Stimulated activated naive B cell treated with anti-CD40 and anti-IgM and Interleukin-4, amounts not matched to agents 10 μg/mL and 1 μg/mL and 100 μg/mL, for 72 hours (primary cell): Measurements from ENCODE around the gene ZNF804B.

Source experiments
- ATAC-seq, 2 donors: fragments of 150-1000 bp; cut with Tn5 transposase; replicated peaks; 2 replicates each; pipeline ENCODE4 v1.10.0; 2021; ENCODE audit warnings: moderate library complexity in 1 of 2
- DNase-seq: peaks from one replicate; pipeline ENCODE4 v3.0.0; 2021
- H3K27ac Mint-ChIP-seq: one replicate; pipeline ENCODE4 v1.8.0; 2022; ENCODE audit warnings: mild to moderate bottlenecking, mixed read lengths
- H3K27me3 Mint-ChIP-seq, 2 donors: one replicate each; pipeline ENCODE4 v1.8.0; 2022; ENCODE audit warnings: mixed read lengths in 2 of 2
- H3K36me3 Mint-ChIP-seq, 2 donors: one replicate each; pipeline ENCODE4 v1.8.0; 2022; ENCODE audit warnings: mixed read lengths in 2 of 2, mild to moderate bottlenecking in 1 of 2
- H3K4me1 Mint-ChIP-seq, 2 donors: one replicate each; pipeline ENCODE4 v1.8.0; 2022; ENCODE audit warnings: mixed read lengths in 2 of 2, mild to moderate bottlenecking in 1 of 2
- H3K4me3 Mint-ChIP-seq, 2 donors: one replicate each; pipeline ENCODE4 v1.8.0; 2022; ENCODE audit warnings: mild to moderate bottlenecking in 2 of 2, mixed read lengths in 2 of 2, moderate library complexity in 1 of 2
- H3K9me3 Mint-ChIP-seq, 2 donors: one replicate each; pipeline ENCODE4 v1.8.0; 2022; ENCODE audit warnings: mixed read lengths in 2 of 2, mild to moderate bottlenecking in 1 of 2

The ZNF804B gene

DNA sequence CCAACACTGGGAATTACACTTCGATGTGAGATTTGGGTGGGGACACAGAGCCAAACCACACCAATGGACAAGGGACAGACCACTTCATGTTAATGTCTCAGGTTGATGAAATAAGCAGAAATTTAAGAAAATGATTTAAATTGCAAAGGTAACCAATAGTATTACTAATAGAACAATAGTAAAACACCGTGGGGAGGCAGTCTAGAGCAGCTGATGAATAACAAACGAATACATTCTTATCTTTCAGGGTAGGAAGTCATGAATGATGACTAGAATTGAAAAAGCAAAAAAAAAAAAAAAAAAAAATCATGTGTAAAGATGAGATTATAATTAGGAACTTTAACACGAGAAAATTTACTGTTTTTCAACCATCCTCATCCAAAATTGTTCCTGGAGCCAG is 207.9 kb downstream of the ZNF804B start:
- ATAC-seq: no peak
- no peaks in the 10 kb centered on the region for H3K4me1 Mint-ChIP-seq
- no peak overlapping the region for H3K27ac Mint-ChIP-seq
- H3K9me3 Mint-ChIP-seq: peaks cover 0 to 6% of the 10 kb centered on the region in 2 donors
- no peaks in the 10 kb centered on the region for H3K27me3 Mint-ChIP-seq
- H3K36me3 Mint-ChIP-seq: no peaks in the 10 kb centered on the region
- H3K4me3 Mint-ChIP-seq: no peak overlapping the region
- no peak for DNase-seq

- Mint-ChIP-seq H3K4me1 (no peaks in the 10 kb centered on the region), H3K27me3 (no peaks in the 10 kb centered on the region), H3K27ac (no peak overlapping the region), H3K36me3 (no peaks in the 10 kb centered on the region), H3K4me3 (no peak overlapping the region), H3K9me3 (peaks cover 0 to 6% of the 10 kb centered on the region in 2 donors)
- DNase-seq (no peak), ATAC-seq (no peak)
These were observed 209.7 kb downstream of the ZNF804B start for GRCh38 chr7:88969167-88969566.

- Mint-ChIP-seq H3K27ac (no peak overlapping the region), H3K36me3 (no peaks in the 10 kb centered on the region), H3K27me3 (no peaks in the 10 kb centered on the region), H3K4me3 (no peak overlapping the region), H3K9me3 (no peaks in the 10 kb centered on the region), H3K4me1 (no peaks in the 10 kb centered on the region)
- ATAC-seq: no peak
- DNase-seq: no peak
These were observed 225.8 kb downstream of the ZNF804B start for GRCh38 chr7:88985295-88985694.

DNA sequence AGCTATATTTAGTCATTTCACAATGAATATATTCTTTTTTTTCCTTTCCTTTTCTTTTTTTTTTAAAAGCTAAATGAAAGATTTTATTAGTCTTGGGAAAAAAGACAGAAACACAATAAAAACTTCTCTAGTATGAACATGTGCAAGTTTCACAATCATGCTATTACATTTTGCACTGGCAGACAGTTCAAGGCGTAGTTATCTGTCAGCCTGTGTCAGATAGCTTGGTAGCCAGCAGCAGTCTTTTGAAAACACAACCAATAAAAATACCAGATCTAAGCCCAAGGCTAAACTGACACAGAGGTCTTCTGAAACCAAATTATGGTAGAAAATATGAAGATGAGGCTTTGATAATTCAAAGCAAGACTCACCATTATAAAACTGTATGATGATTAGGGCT is 241.8 kb downstream of the ZNF804B start:
- no peak for ATAC-seq
- Mint-ChIP-seq H3K27ac (no peak overlapping the region), H3K4me1 (peaks cover 7 to 15% of the 10 kb centered on the region in 2 donors), H3K27me3 (no peaks in the 10 kb centered on the region), H3K36me3 (no peaks in the 10 kb centered on the region), H3K9me3 (no peaks in the 10 kb centered on the region), H3K4me3 (no peak overlapping the region)
- DNase-seq: no peak

GRCh38 chr7:89002981-89003956 is 243.8 kb downstream of the ZNF804B start:
- Mint-ChIP-seq H3K27me3 (no peaks in the 10 kb centered on the region), H3K9me3 (no peaks in the 10 kb centered on the region), H3K36me3 (no peaks in the 10 kb centered on the region), H3K27ac (no peak overlapping the region), H3K4me3 (peak overlapping the region; percentile 41 to 56), H3K4me1 (peaks cover 7 to 15% of the 10 kb centered on the region in 2 donors)
- DNase-seq (no peak), ATAC-seq (peak; percentile 68 to 74)

- ATAC-seq (no peak), DNase-seq (no peak)
- Mint-ChIP-seq H3K27me3 (no peaks in the 10 kb centered on the region), H3K36me3 (no peaks in the 10 kb centered on the region), H3K9me3 (peaks cover 7 to 15% of the 10 kb centered on the region in 2 donors), H3K27ac (no peak overlapping the region), H3K4me1 (no peaks in the 10 kb centered on the region), H3K4me3 (no peak overlapping the region)
These were observed 252.5 kb downstream of the ZNF804B start for GRCh38 chr7:89012016-89012415.

- H3K4me3 Mint-ChIP-seq: no peak overlapping the region
These were observed 258.2 kb downstream of the ZNF804B start for GRCh38 chr7:89017695-89018094.

GRCh38 chr7:89021741-89022140 is 262.2 kb downstream of the ZNF804B start:
- H3K9me3 Mint-ChIP-seq: peaks cover 6 to 19% of the 10 kb centered on the region in 2 donors
- H3K4me3 Mint-ChIP-seq: no peak overlapping the region
- H3K27ac Mint-ChIP-seq: no peak overlapping the region
- DNase-seq (no peak), ATAC-seq (no peak)
- no peaks in the 10 kb centered on the region for H3K36me3 Mint-ChIP-seq
- H3K27me3 Mint-ChIP-seq: no peaks in the 10 kb centered on the region
- H3K4me1 Mint-ChIP-seq: no peaks in the 10 kb centered on the region

More at GRCh38 chr7:89017695-89018094, 258.2 kb downstream of the ZNF804B start:
- peaks cover 9 to 22% of the 10 kb centered on the region in 2 donors for H3K9me3 Mint-ChIP-seq
- no peaks in the 10 kb centered on the region for H3K4me1 Mint-ChIP-seq
- ATAC-seq (no peak), DNase-seq (no peak)
- no peaks in the 10 kb centered on the region for H3K27me3 Mint-ChIP-seq
- H3K27ac Mint-ChIP-seq: no peak overlapping the region
- no peaks in the 10 kb centered on the region for H3K36me3 Mint-ChIP-seq

DNA sequence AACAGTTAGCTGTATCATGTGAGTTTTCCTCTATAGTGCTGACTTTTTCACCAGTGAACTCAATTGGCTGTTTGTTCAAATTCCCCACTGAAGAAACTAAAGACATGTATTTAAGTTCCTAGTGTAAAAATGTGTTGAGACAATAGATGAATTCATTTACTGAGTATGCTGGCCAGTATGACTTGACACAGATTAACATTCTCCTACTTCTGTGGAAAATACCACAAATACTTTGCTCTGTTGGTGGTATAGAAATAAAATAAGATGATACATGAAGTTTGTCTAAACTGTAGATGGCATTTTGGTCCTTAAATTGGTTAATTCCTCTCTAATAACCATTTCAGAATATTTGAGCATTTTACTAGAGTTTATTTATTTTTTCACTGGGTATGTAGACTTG is 263.7 kb downstream of the ZNF804B start:
- ATAC-seq (no peak), DNase-seq (no peak)
- H3K27me3 Mint-ChIP-seq: no peaks in the 10 kb centered on the region
- H3K9me3 Mint-ChIP-seq: peaks cover 4 to 13% of the 10 kb centered on the region in 2 donors
- no peaks in the 10 kb centered on the region for H3K36me3 Mint-ChIP-seq
- H3K27ac Mint-ChIP-seq: no peak overlapping the region
- H3K4me3 Mint-ChIP-seq: no peak overlapping the region
- no peaks in the 10 kb centered on the region for H3K4me1 Mint-ChIP-seq

DNA sequence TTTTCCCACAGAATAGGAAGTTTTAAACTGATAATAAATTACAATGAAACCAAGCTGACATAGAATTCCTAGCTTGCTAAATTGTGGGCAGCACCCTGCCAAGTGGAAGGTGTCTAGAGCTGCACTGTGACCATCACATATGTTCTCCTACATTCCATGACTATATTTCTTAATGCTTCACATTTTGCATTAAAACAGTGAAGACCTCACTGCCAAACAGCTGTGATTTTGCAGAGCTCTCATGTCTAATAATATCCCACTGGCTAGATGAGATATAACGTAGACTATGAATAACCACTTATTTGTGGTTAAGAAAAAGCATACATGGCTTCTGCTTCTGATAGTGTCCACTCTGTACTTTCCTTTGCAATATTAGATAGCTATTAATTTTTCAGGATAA is 264.4 kb downstream of the ZNF804B start:
- ATAC-seq: no peak
- H3K36me3 Mint-ChIP-seq: no peaks in the 10 kb centered on the region
- DNase-seq: no peak
- H3K27ac Mint-ChIP-seq: no peak overlapping the region
- no peaks in the 10 kb centered on the region for H3K4me1 Mint-ChIP-seq
- no peak overlapping the region for H3K4me3 Mint-ChIP-seq
- H3K9me3 Mint-ChIP-seq: peaks cover 2 to 9% of the 10 kb centered on the region in 2 donors
- no peaks in the 10 kb centered on the region for H3K27me3 Mint-ChIP-seq

DNA sequence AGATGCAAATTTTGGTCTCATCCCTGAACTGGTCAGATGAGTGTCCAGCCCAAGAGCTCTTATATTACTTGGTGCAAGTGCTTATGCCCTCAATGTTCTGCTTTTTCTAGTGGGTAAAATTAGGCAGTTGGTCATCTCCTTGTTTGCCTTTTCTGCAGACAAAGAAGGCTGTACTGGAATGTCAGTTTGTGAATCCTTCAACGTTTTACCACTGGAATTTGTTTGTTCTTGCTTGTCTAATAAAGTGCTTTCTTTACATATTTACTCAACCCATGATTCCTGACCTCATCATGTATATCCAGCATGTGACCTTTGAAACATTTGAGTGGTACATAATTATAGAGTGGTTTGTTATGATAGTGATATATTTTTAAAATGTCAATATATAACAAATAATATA is 268.3 kb downstream of the ZNF804B start:
- Mint-ChIP-seq H3K27me3 (no peaks in the 10 kb centered on the region), H3K27ac (no peak overlapping the region), H3K4me3 (no peak overlapping the region), H3K9me3 (no peaks in the 10 kb centered on the region), H3K4me1 (no peaks in the 10 kb centered on the region), H3K36me3 (no peaks in the 10 kb centered on the region)
- no peak for ATAC-seq
- no peak for DNase-seq

GRCh38 chr7:89028319-89028718 is 268.8 kb downstream of the ZNF804B start:
- no peak overlapping the region for H3K4me3 Mint-ChIP-seq
- ATAC-seq (no peak), DNase-seq (no peak)
- H3K27me3 Mint-ChIP-seq: no peaks in the 10 kb centered on the region
- no peak overlapping the region for H3K27ac Mint-ChIP-seq
- H3K4me1 Mint-ChIP-seq: no peaks in the 10 kb centered on the region
- no peaks in the 10 kb centered on the region for H3K36me3 Mint-ChIP-seq
- no peaks in the 10 kb centered on the region for H3K9me3 Mint-ChIP-seq

GRCh38 chr7:89029864-89030263 is 270.4 kb downstream of the ZNF804B start:
- H3K4me1 Mint-ChIP-seq: no peaks in the 10 kb centered on the region
- H3K27me3 Mint-ChIP-seq: no peaks in the 10 kb centered on the region
- ATAC-seq: no peak
- no peak for DNase-seq
- no peaks in the 10 kb centered on the region for H3K36me3 Mint-ChIP-seq
- H3K4me3 Mint-ChIP-seq: no peak overlapping the region
- H3K9me3 Mint-ChIP-seq: no peaks in the 10 kb centered on the region
- no peak overlapping the region for H3K27ac Mint-ChIP-seq

DNA sequence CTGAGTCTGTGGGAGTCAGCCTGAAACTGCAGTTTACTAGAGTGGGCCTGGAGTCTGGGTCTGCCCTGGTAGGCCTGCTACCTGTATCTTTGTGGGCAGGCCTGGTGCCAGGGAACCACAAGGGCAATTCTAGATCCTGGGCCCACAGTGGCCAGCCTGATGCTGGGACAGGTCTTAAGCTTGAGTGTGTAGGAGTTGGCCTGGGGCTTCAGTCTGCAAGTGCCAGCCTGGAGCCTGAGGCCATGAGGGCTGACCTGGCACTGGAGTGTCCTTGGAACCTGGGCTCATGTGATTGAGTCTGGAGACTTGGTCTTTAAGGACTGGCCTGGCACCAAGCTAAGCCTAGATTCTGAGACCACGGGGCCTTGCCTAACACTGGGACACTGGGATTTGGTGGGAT is 281.7 kb downstream of the ZNF804B start:
- Mint-ChIP-seq H3K27ac (no peak overlapping the region), H3K4me3 (no peak overlapping the region), H3K36me3 (no peaks in the 10 kb centered on the region), H3K4me1 (no peaks in the 10 kb centered on the region), H3K9me3 (peaks cover 13% of the 10 kb centered on the region in 2 donors), H3K27me3 (no peaks in the 10 kb centered on the region)
- ATAC-seq: no peak
- DNase-seq: no peak

DNA sequence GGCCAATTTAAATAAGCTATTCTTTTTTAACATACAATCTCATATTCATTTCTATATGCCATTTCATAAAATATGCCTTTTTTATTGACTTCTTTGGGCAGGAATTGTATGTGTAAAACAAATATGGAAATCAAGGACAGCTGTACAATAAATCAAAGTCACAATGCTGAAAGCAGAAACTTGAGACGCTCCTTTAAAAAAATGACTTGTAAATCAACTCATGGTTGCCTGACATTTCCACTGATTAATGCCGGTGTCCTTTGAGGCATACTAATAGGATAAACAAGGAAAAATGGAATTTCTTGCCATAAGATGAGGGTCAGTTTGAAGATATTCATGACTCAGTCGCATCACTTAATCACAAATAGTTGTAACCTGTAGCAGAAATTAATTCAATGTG is 283.4 kb downstream of the ZNF804B start:
- peaks cover 13 to 15% of the 10 kb centered on the region in 2 donors for H3K9me3 Mint-ChIP-seq
- no peaks in the 10 kb centered on the region for H3K27me3 Mint-ChIP-seq
- H3K27ac Mint-ChIP-seq: no peak overlapping the region
- H3K4me3 Mint-ChIP-seq: no peak overlapping the region
- DNase-seq (no peak), ATAC-seq (no peak)
- H3K36me3 Mint-ChIP-seq: no peaks in the 10 kb centered on the region
- H3K4me1 Mint-ChIP-seq: no peaks in the 10 kb centered on the region
